Smooth muscle cell (in vitro differentiated cells): ENCODE results near the gene SBF2. TPM values are rescaled to one million over a fixed set of nuclear protein-coding genes. Genes with fewer than 3 reads are reported as not detected.

ENCODE experiments used
- DNase-seq: peaks from one replicate; lab custom pipeline; 2025; ENCODE audit not compliant: unreplicated experiment; lab: John Stamatoyannopoulos, UW
- H2AFZ ChIP-seq: fragments of 200-600 bp; sonication (generic); 2 replicates; pipeline ENCODE4 v1.6.0; 2016; ENCODE audit warnings: antibody characterized with exemption, low read depth, mild to moderate bottlenecking
- H3F3A ChIP-seq: fragments of 200-600 bp; sonication (generic); 2 replicates; pipeline ENCODE4 v1.6.0; 2017; ENCODE audit warnings: antibody characterized with exemption, low read depth
- H3K27ac ChIP-seq: fragments of 200-600 bp; sonication (generic); 2 replicates; pipeline ENCODE4 v1.5.1; 2016; ENCODE audit warnings: low read depth, mild to moderate bottlenecking
- H3K27me3 ChIP-seq: fragments of 200-600 bp; sonication (generic); 2 replicates; pipeline ENCODE4 v1.6.1; 2016; ENCODE audit warnings: low read depth, mild to moderate bottlenecking
- H3K36me3 ChIP-seq: fragments of 200-600 bp; sonication (generic); 2 replicates; pipeline ENCODE4 v1.5.1; 2016; ENCODE audit warnings: low read depth
- H3K4me1 ChIP-seq: fragments of 200-600 bp; sonication (generic); 2 replicates; pipeline ENCODE4 v1.5.1; 2016; ENCODE audit warnings: low read depth
- H3K4me2 ChIP-seq: fragments of 200-600 bp; sonication (generic); 2 replicates; pipeline ENCODE4 v1.6.0; 2016; ENCODE audit warnings: mild to moderate bottlenecking
- H3K4me3 ChIP-seq: fragments of 200-600 bp; sonication (generic); 2 replicates; pipeline ENCODE4 v1.5.1; 2016; ENCODE audit warnings: mild to moderate bottlenecking
- H3K79me2 ChIP-seq: fragments of 200-600 bp; sonication (generic); 2 replicates; pipeline ENCODE4 v1.6.0; 2016; ENCODE audit warnings: low read depth, mild to moderate bottlenecking
- H3K9ac ChIP-seq: fragments of 200-600 bp; sonication (generic); 2 replicates; pipeline ENCODE4 v1.6.0; 2016; ENCODE audit warnings: low read depth
- H3K9me3 ChIP-seq: fragments of 200-600 bp; sonication (generic); replicated peaks from 2 replicates; pipeline ENCODE4 v1.5.1; 2016; ENCODE audit warnings: low read depth
- H4K20me1 ChIP-seq: fragments of 200-600 bp; sonication (generic); 2 replicates; pipeline ENCODE4 v1.6.0; 2016; ENCODE audit warnings: low read depth
- CTCF ChIP-seq: fragments of 200-600 bp; sonication (generic); IDR thresholded peaks from 2 replicates; pipeline ENCODE4 v1.5.1; 2017; ENCODE audit warnings: borderline replicate concordance, mild to moderate bottlenecking, antibody characterized with exemption; ENCODE audit not compliant: insufficient read depth, poor library complexity, severe bottlenecking
- WGBS: methylation state at CpG from one replicate; pipeline ENCODE4 v1.1.7; 2016; ENCODE audit warnings: low lambda C conversion rate; 5-methylcytosine and 5-hydroxymethylcytosine counted together
- polyA plus RNA-seq: library from polyadenylated mRNA; unstranded; fragments of >200 nt; fragmentation: Nextera tagmentation; extraction: Ambion mirVana; gene quantifications from 2 replicates; pipeline ENCODE4 v1.2.1, GENCODE V29; 2016
- total RNA-seq: library from RNA; depleted of rRNA; stranded (reverse); fragments of >200 nt; gene quantifications from 2 replicates; pipeline ENCODE4 v1.2.3, GENCODE V29; 2014

The SBF2 gene
- total and polyA plus RNA-seq, 2 experiments from 2014 or later = 19.0 to 80.7 TPM

- no peaks in the 10 kb centered on the region for H3F3A ChIP-seq
- H3K9ac ChIP-seq = peak overlapping the region; percentile 31
- 70% methylated on average over 16 of the region's 16 CpGs for WGBS
- H3K4me2 ChIP-seq = no peak overlapping the region
- no peak overlapping the region for H2AFZ ChIP-seq
- H4K20me1 ChIP-seq = peaks cover 7% of the 10 kb centered on the region
- H3K27me3 ChIP-seq = no peaks in the 10 kb centered on the region
- no peaks in the 10 kb centered on the region for H3K9me3 ChIP-seq
- DNase-seq = no peak
- H3K27ac ChIP-seq = peak overlapping the region; percentile 73
- no peak overlapping the region for H3K4me3 ChIP-seq
- peaks cover 4% of the 10 kb centered on the region for H3K4me1 ChIP-seq
- peaks cover 5% of the 10 kb centered on the region for H3K36me3 ChIP-seq
- no peak for TF ChIP-seq CTCF
- peaks cover 2% of the 10 kb centered on the region for H3K79me2 ChIP-seq
Observed at GRCh38 chr11:9982796-9983579, 311.0 kb downstream of the SBF2 start.

GRCh38 chr11:9982127-9982795 is 311.8 kb downstream of the SBF2 start:
- WGBS = 75% methylated on average over 6 of the region's 6 CpGs
- no peak overlapping the region for H3K9ac ChIP-seq
- no peak overlapping the region for H3K4me2 ChIP-seq
- H4K20me1 ChIP-seq = peaks cover 7% of the 10 kb centered on the region
- H3K27me3 ChIP-seq = no peaks in the 10 kb centered on the region
- H3K79me2 ChIP-seq = no peaks in the 10 kb centered on the region
- no peaks in the 10 kb centered on the region for H3K9me3 ChIP-seq
- H3K4me3 ChIP-seq = no peak overlapping the region
- TF ChIP-seq CTCF = no peak
- no peak for DNase-seq
- H2AFZ ChIP-seq = no peak overlapping the region
- H3F3A ChIP-seq = no peaks in the 10 kb centered on the region
- peaks cover 4% of the 10 kb centered on the region for H3K4me1 ChIP-seq
- H3K36me3 ChIP-seq = no peaks in the 10 kb centered on the region
- peak overlapping the region; percentile 73 for H3K27ac ChIP-seq

GRCh38 chr11:9980931-9981330 is 313.1 kb downstream of the SBF2 start:
- no peak for TF ChIP-seq CTCF
- H3K4me1 ChIP-seq = peaks cover 4% of the 10 kb centered on the region
- no peak overlapping the region for H3K4me2 ChIP-seq
- H3F3A ChIP-seq = no peaks in the 10 kb centered on the region
- no peak overlapping the region for H3K4me3 ChIP-seq
- H3K9ac ChIP-seq = no peak overlapping the region
- no peaks in the 10 kb centered on the region for H3K36me3 ChIP-seq
- peak overlapping the region; percentile 73 for H3K27ac ChIP-seq
- no peaks in the 10 kb centered on the region for H3K27me3 ChIP-seq
- no peaks in the 10 kb centered on the region for H3K9me3 ChIP-seq
- 94% methylated on average over 1 of the region's 1 CpG for WGBS
- H2AFZ ChIP-seq = no peak overlapping the region
- no peaks in the 10 kb centered on the region for H3K79me2 ChIP-seq
- H4K20me1 ChIP-seq = peaks cover under 1% of the 10 kb centered on the region
- DNase-seq = no peak
